K562 (cell line): ENCODE measurements around the gene ZNF506. TPM values are rescaled to one million over a fixed set of nuclear protein-coding genes. Genes with fewer than 3 reads are reported as not detected.

ENCODE experiments used
- BRF2 ChIP-seq: IDR thresholded peaks from 3 replicates; pipeline ENCODE4 v1.6.1; 2011; ENCODE audit warnings: borderline replicate concordance, mild to moderate bottlenecking; ENCODE audit not compliant: insufficient read length, insufficient read depth
- CREB3 ChIP-seq: fragments of 450-650 bp; conservative IDR thresholded peaks from 2 replicates; pipeline ENCODE4 v1.6.1; 2016; ENCODE audit warnings: missing genetic modification characterization, low read depth, mild to moderate bottlenecking, missing compliant biosample characterization, moderate library complexity
- HES1 ChIP-seq: fragments of 450-650 bp; IDR thresholded peaks from 2 replicates; pipeline ENCODE4 v1.6.1; 2016; ENCODE audit warnings: low read depth, mild to moderate bottlenecking, moderate library complexity
- L3MBTL2 ChIP-seq: fragments of 450-650 bp; IDR thresholded peaks from 2 replicates; pipeline ENCODE4 v1.6.1; 2016; ENCODE audit warnings: mild to moderate bottlenecking, moderate library complexity
- REST ChIP-seq, 2 experiments: fragments of 450-650 bp; formaldehyde crosslinking in 1 of 2; IDR thresholded peaks; 2 replicates each; pipeline versions ENCODE4 v1.4.0 to v1.6.1; 2014 to 2020; ENCODE audit warnings: mild to moderate bottlenecking in 2 of 2, borderline replicate concordance in 1 of 2, low read depth in 1 of 2
- RFX7 ChIP-seq: fragments of 250-450 bp; sonication (Bioruptor Pico); IDR thresholded peaks from 2 replicates; pipeline ENCODE4 v1.5.1; 2021; ENCODE audit warnings: mild to moderate bottlenecking
- SMARCB1 ChIP-seq: IDR thresholded peaks from 2 replicates; pipeline ENCODE4 v1.6.1; 2011; ENCODE audit warnings: improper control_type of control experiment, low read depth; ENCODE audit not compliant: insufficient read length
- TFAP4 ChIP-seq: sonication (generic); formaldehyde crosslinking; IDR thresholded peaks from 2 replicates; pipeline ENCODE4 v1.8.0; 2022; ENCODE audit warnings: missing genetic modification reagents, mild to moderate bottlenecking, moderate library complexity, borderline replicate concordance
- ZBTB17 ChIP-seq: fragments of 450-650 bp; formaldehyde crosslinking; IDR thresholded peaks from 2 replicates; pipeline ENCODE4 v1.4.0; 2020; ENCODE audit warnings: mild to moderate bottlenecking
- ZNF512 ChIP-seq: IDR thresholded peaks from 2 replicates; pipeline ENCODE4 v1.6.1; 2016; ENCODE audit warnings: missing genetic modification characterization, missing compliant biosample characterization
- polyA plus RNA-seq, 8 experiments: library from polyadenylated mRNA; depleted of rRNA in 4 of 8; stranded (reverse) in 5 of 8; unstranded in 3 of 8; fragments of >200 nt; fragmentation: Nextera tagmentation in 2 of 8; fragmentation: Illumina TruSeq in 1 of 8; extraction: Ambion mirVana in 2 of 8; extraction: Trizol in 1 of 8; gene quantifications; 2 replicates each; pipeline versions ENCODE4 v1.2.1 to v1.2.3, GENCODE V29; 2011 to 2014; ENCODE audit warnings: inconsistent platforms in 1 of 8, missing spikeins in 1 of 8
- total RNA-seq, 7 experiments: library from RNA; depleted of rRNA in 6 of 7; stranded (reverse); fragments of >200 nt in 6 of 7; fragmentation: Illumina TruSeq in 2 of 7; extraction: Trizol in 2 of 7; gene quantifications; 2 replicates each; pipeline versions ENCODE4 v1.2.1 to v1.2.3, GENCODE V29; 2011 to 2021; ENCODE audit warnings: low replicate concordance in 1 of 7

ZNF506 gene
- total and polyA plus RNA-seq, 9 of the 15 experiments (the other 6 are each of a cell fraction or from before 2014, with no cell fraction given): 0.03 to 0.44 (median 0.14) TPM; not detected in 2

- TF ChIP-seq SMARCB1 (no peak), CREB3 (tag) (no peak), BRF2 (no peak), ZBTB17 (CRISPR knock-in tag) (no peak), L3MBTL2 (peak; percentile 57; the same call in 1 of the 2 replicates), HES1 (no peak), TFAP4 (CRISPR knock-in tag) (no peak), ZNF512 (tag) (no peak), REST (IDR thresholded peaks at IDR 0.05; ENCODE audit: borderline replicate concordance) (peak; percentile 76), REST (CRISPR knock-in tag; IDR thresholded peaks at IDR 0.05; ENCODE audit: low read depth) (no peak), RFX7 (CRISPR knock-in tag) (no peak)
Observed at GRCh38 chr19:19860756-19861390, 39.3 kb upstream of the ZNF506 start (continued).
